ENCODE data around the gene ANKRD42. TPM values are rescaled to one million over a fixed set of nuclear protein-coding genes. Genes with fewer than 3 reads are reported as not detected.

ANKRD42 gene
- polyA plus RNA-seq, 1 of the 3 experiments (the other 2 are of a cell fraction): 13.3 TPM

GRCh38 chr11:83151274-83151977 is 42.1 kb upstream of the ANKRD42 start:
- no peaks in the 10 kb centered on the region for H3K79me2 ChIP-seq (ENCODE audit: insufficient read depth)
- H3F3A ChIP-seq (replicated peaks; ENCODE audit: insufficient read depth): peaks cover 15% of the 10 kb centered on the region
- no peak overlapping the region for H3K4me2 ChIP-seq
- no peak overlapping the region for H3K4me3 ChIP-seq (ENCODE audit: low read depth in 2 of 2, low read length in 1 of 2)
- no peaks in the 10 kb centered on the region for H4K20me1 ChIP-seq (ENCODE audit: insufficient read depth)
- ChIA-PET POLR2A (interaction anchor here (0.5 to 0.7 kb wide), 2 partner anchors 65 to 177 kb away, joined by 3 to 6 read pairs; no protein-coding TSS in a partner anchor), CTCF (interaction anchor here (0.9 kb wide), 1 partner anchor 283 kb away, joined by 3 read pairs; no protein-coding TSS in a partner anchor)
- H3K27me3 ChIP-seq (ENCODE audit: insufficient read depth): no peaks in the 10 kb centered on the region
- no peaks in the 10 kb centered on the region for H3K9me2 ChIP-seq
- 75% methylated on average over 10 of the region's 10 CpGs for WGBS (ENCODE audit: low lambda C conversion rate)
- no peaks in the 10 kb centered on the region for H3K9me3 ChIP-seq
- DNase-seq: no peak
- TF ChIP-seq PBX3 (IDR thresholded peaks at IDR 0.05) (0 out of 2 replicates have a peak, but pooled peaks have one; percentile 19), ELF1 (IDR thresholded peaks at IDR 0.05) (no peak), NFIC (IDR thresholded peaks at IDR 0.05; ENCODE audit: borderline replicate concordance) (no peak)
- H3K27ac ChIP-seq (ENCODE audit: low read depth in 2 of 2, low read length in 1 of 2): no peak overlapping the region
- H2AFZ ChIP-seq (ENCODE audit: low read depth): no peak overlapping the region
- no peaks in the 10 kb centered on the region for H3K36me3 ChIP-seq (replicated peaks in 1 of 2; ENCODE audit: control insufficient read depth in 1 of 2, insufficient read depth in 2 of 2, low read length in 1 of 2)
- H3K4me1 ChIP-seq (ENCODE audit: control insufficient read depth in 1 of 2, insufficient read depth in 2 of 2, low read depth in 1 of 2, low read length in 1 of 2): no peaks in the 10 kb centered on the region
- H3K9ac ChIP-seq: no peak overlapping the region

GRCh38 chr11:83152264-83152663 is 41.2 kb upstream of the ANKRD42 start:
- no peak overlapping the region for H3K4me3 ChIP-seq (ENCODE audit: low read depth in 2 of 2, low read length in 1 of 2)
- H3K9me3 ChIP-seq: no peaks in the 10 kb centered on the region
- POLR2A ChIA-PET: no interaction called here
- no peak overlapping the region for H3K4me2 ChIP-seq
- H3K4me1 ChIP-seq (ENCODE audit: control insufficient read depth in 1 of 2, insufficient read depth in 2 of 2, low read depth in 1 of 2, low read length in 1 of 2): no peaks in the 10 kb centered on the region
- H2AFZ ChIP-seq (ENCODE audit: low read depth): no peak overlapping the region
- no peaks in the 10 kb centered on the region for H4K20me1 ChIP-seq (ENCODE audit: insufficient read depth)
- CTCF ChIA-PET: no interaction called here
- peaks cover 15% of the 10 kb centered on the region for H3F3A ChIP-seq (replicated peaks; ENCODE audit: insufficient read depth)
- no peaks in the 10 kb centered on the region for H3K36me3 ChIP-seq (replicated peaks in 1 of 2; ENCODE audit: control insufficient read depth in 1 of 2, insufficient read depth in 2 of 2, low read length in 1 of 2)
- no peak for DNase-seq
- TF ChIP-seq MAX (IDR thresholded peaks at IDR 0.05; ENCODE audit: low read depth) (no peak), USF1 (IDR thresholded peaks at IDR 0.05; ENCODE audit: borderline replicate concordance, low read depth) (no peak), SMC3 (IDR thresholded peaks at IDR 0.05; ENCODE audit: low read depth, low read length) (no peak), NRF1 (IDR thresholded peaks at IDR 0.05; ENCODE audit: low read depth, low read length) (no peak), ELF1 (IDR thresholded peaks at IDR 0.05) (no peak), TEAD4 (IDR thresholded peaks at IDR 0.05; ENCODE audit: borderline replicate concordance, insufficient read depth) (no peak), FOXJ3 (CRISPR knock-in tag; IDR thresholded peaks at IDR 0.05) (no peak), FOXM1 (IDR thresholded peaks at IDR 0.05; ENCODE audit: low read depth) (no peak), TAF1 (IDR thresholded peaks at IDR 0.05; ENCODE audit: borderline replicate concordance, low read depth, low read length) (no peak), TCF12 (IDR thresholded peaks at IDR 0.05) (no peak)
- no peak overlapping the region for H3K27ac ChIP-seq (ENCODE audit: low read depth in 2 of 2, low read length in 1 of 2)
- H3K79me2 ChIP-seq (ENCODE audit: insufficient read depth): peaks cover 3% of the 10 kb centered on the region
- no peak overlapping the region for H3K9ac ChIP-seq
- H3K9me2 ChIP-seq: no peaks in the 10 kb centered on the region
- H3K27me3 ChIP-seq (ENCODE audit: insufficient read depth): no peaks in the 10 kb centered on the region
- WGBS (ENCODE audit: low lambda C conversion rate): 89% methylated on average over 2 of the region's 2 CpGs
